NCI-H345 treated with DMSO at 0.1 percent for 48 hours (cell line): ENCODE measurements around the gene LDHD.

Source experiments
- DNase-seq: peaks from one replicate; lab custom pipeline; 2025; ENCODE audit not compliant: unreplicated experiment; lab: John Stamatoyannopoulos, UW

Gene LDHD

GRCh38 chr16:75063549-75064088 lies 53.0 kb downstream of the LDHD start:
- DNase-seq = no peak

- no peak for DNase-seq
Observed at GRCh38 chr16:75062976-75063346, 53.6 kb downstream of the LDHD start.

GRCh38 chr16:75062135-75062975 lies 54.2 kb downstream of the LDHD start:
- no peak for DNase-seq
